ENCODE data around the gene CD74. TPM values are rescaled to one million over a fixed set of nuclear protein-coding genes. Genes with fewer than 3 reads are reported as not detected.
A peak's percentile ranks its signal among the peaks of the same experiment; 100 is the strongest.

The CD74 gene
- total and polyA plus RNA-seq, 2 of the 8 experiments (the other 6 are each of a cell fraction or from before 2014, with no cell fraction given): 45.9 to 61.0 TPM

GRCh38 chr5:150419630-150420270, 7.0 kb upstream of the CD74 start:
- WGBS, 2 experiments (ENCODE audit: extremely low coverage in 1 of 2, insufficient coverage in 1 of 2, insufficient read length in 1 of 2, insufficient replicate concordance in 2 of 2, low coverage in 1 of 2, low lambda C conversion rate in 2 of 2, missing lambda C conversion rate in 1 of 2): 70% methylated on average over 4 of the region's 7 CpGs; no CpG with 5 or more reads in 1 of the 2 experiments
- no peak overlapping the region for H4K8ac ChIP-seq (ENCODE audit: extremely low read depth, insufficient read depth, low read length)
- TF ChIP-seq CBX8 (IDR thresholded peaks at IDR 0.05; ENCODE audit: borderline replicate concordance, low read depth, low read length): no peak
- TF ChIP-seq KDM5A (IDR thresholded peaks at IDR 0.05; ENCODE audit: low read length): no peak
- TF ChIP-seq HDAC6 (IDR thresholded peaks at IDR 0.05; ENCODE audit: low read depth, low read length): no peak
- TF ChIP-seq SIN3A (conservative IDR thresholded peaks at IDR 0.05 in 1 of 2, IDR thresholded peaks at IDR 0.05 in 1 of 2; ENCODE audit: low read depth in 1 of 2, low read length in 2 of 2): no peak
- TF ChIP-seq BCL11A (IDR thresholded peaks at IDR 0.05; ENCODE audit: low read depth in 2 of 2, low read length in 2 of 2): no peak
- TF ChIP-seq RNF2 (IDR thresholded peaks at IDR 0.05; ENCODE audit: borderline replicate concordance, low read depth, low read length, missing control alignments, poor library complexity, severe bottlenecking): no peak
- no peak for TF ChIP-seq ATF3 (IDR thresholded peaks at IDR 0.05; ENCODE audit: insufficient read depth, low read depth, low read length)
- H2AK5ac ChIP-seq (ENCODE audit: low read depth, low read length): no peak overlapping the region
- DNase-seq (ENCODE audit: low read depth in 1 of 2, low spot score in 2 of 2): no peak
- no peaks in the 10 kb centered on the region for H3K9me3 ChIP-seq (ENCODE audit: insufficient read depth in 2 of 2, low read depth in 1 of 2, low read length in 1 of 2)
- no peak overlapping the region for H3K9ac ChIP-seq (replicated peaks in 1 of 4; ENCODE audit: extremely low read depth in 1 of 4, low read depth in 3 of 4, low read length in 3 of 4)
- H3K23ac ChIP-seq (ENCODE audit: insufficient read length): no peak overlapping the region
- no peak overlapping the region for H4K91ac ChIP-seq (replicated peaks; ENCODE audit: insufficient read length, low read length)
- H2BK20ac ChIP-seq (ENCODE audit: low read length): no peak overlapping the region
- H2BK5ac ChIP-seq (ENCODE audit: low read depth, low read length): no peak overlapping the region
- H2BK120ac ChIP-seq (replicated peaks; ENCODE audit: low read depth, low read length): no peak overlapping the region
- no peaks in the 10 kb centered on the region for H3K36me3 ChIP-seq (ENCODE audit: control insufficient read depth in 2 of 4, insufficient read depth in 4 of 4, low read length in 3 of 4)
- H4K20me1 ChIP-seq (replicated peaks in 1 of 2; ENCODE audit: control insufficient read depth in 1 of 2, insufficient read depth in 2 of 2, low read length in 2 of 2): no peaks in the 10 kb centered on the region
- no peaks in the 10 kb centered on the region for H3K79me2 ChIP-seq (ENCODE audit: control insufficient read depth in 1 of 2, insufficient read depth in 2 of 2, low read length in 2 of 2)
- H3K79me1 ChIP-seq (ENCODE audit: low read depth, low read length): no peaks in the 10 kb centered on the region
- no peak overlapping the region for H3K18ac ChIP-seq (ENCODE audit: extremely low read depth, low read length)
- no peak for FAIRE-seq
- H2BK15ac ChIP-seq (ENCODE audit: low read length): no peak overlapping the region
- no peak overlapping the region for H3K27ac ChIP-seq (ENCODE audit: low read depth, low read length)
- H3K23me2 ChIP-seq (ENCODE audit: low read depth, low read length): no peaks in the 10 kb centered on the region
- no peaks in the 10 kb centered on the region for H3K4me1 ChIP-seq (replicated peaks in 1 of 4; ENCODE audit: control insufficient read depth in 3 of 4, insufficient read depth in 4 of 4, low read length in 3 of 4)
- no peak overlapping the region for H2BK12ac ChIP-seq (ENCODE audit: low read depth, low read length)
- no peak overlapping the region for H3K4ac ChIP-seq (replicated peaks; ENCODE audit: insufficient read length, low read depth, low read length)
- H4K5ac ChIP-seq (ENCODE audit: insufficient read length, low read depth, low read length): no peak overlapping the region
- no peak overlapping the region for H3K4me3 ChIP-seq (ENCODE audit: extremely low read depth in 1 of 4, insufficient read depth in 2 of 4, low read depth in 3 of 4, low read length in 4 of 4)
- no peak overlapping the region for H3K56ac ChIP-seq (replicated peaks; ENCODE audit: insufficient read length, low read depth, low read length)
- no peak overlapping the region for H3K4me2 ChIP-seq (ENCODE audit: insufficient read depth in 1 of 2, low read depth in 2 of 2, low read length in 2 of 2)
- H3K27me3 ChIP-seq (replicated peaks in 1 of 4; ENCODE audit: control insufficient read depth in 3 of 4, extremely low read depth in 1 of 4, insufficient read depth in 3 of 4, low read length in 3 of 4): no peaks in the 10 kb centered on the region; a peak in 1 of 7 replicates
- POLR2A ChIA-PET (ENCODE audit: partially characterized antibody): interaction anchor here (0.9 to 1.0 kb wide), 2 partner anchors 25 to 30 kb away, joined by 3 to 5 read pairs; partner anchors contain the start of gene RPS14
- H3K14ac ChIP-seq (ENCODE audit: insufficient read length): no peak overlapping the region
- H2AFZ ChIP-seq (ENCODE audit: low read length): peak overlapping the region; percentile 82; the same call in 1 of the 2 replicates
- CTCF ChIA-PET (ENCODE audit: partially characterized antibody): interaction anchor here (0.6 to 8.2 kb wide), 8 partner anchors 9 to 152 kb away, joined by 3 to 77 read pairs (median 4); no protein-coding TSS in a partner anchor
